Stimulated activated CD8-positive, alpha-beta memory T cell treated with anti-CD3 and anti-CD28 coated beads, Interleukin-2, amount 100 ng/mL, for 1 hour (primary cell): ENCODE data around the gene CBX3.
A peak's percentile ranks its signal among the peaks of the same experiment; 100 is the strongest.
"Not testable (repeated sequence)": the region's sequence is repeated elsewhere in the genome, so short reads cannot be mapped to it uniquely, and the experiment has no call there.

Experiments used
- DNase-seq, 2 donors: peaks; one replicate each; pipeline ENCODE4 v3.0.0-alpha.2; 2020; ENCODE audit warnings: low read depth in 2 of 2

The CBX3 gene

GRCh38 chr7:26201247-26202018 is at the start of gene CBX3:
Gene CBX3, plus strand, starts transcription at chr7:26201745. Its CDS starts 1,254 bp downstream, at chr7:26202999.
- DNase-seq = peak; percentile 78 to 80

GRCh38 chr7:26151953-26152781 is 49.4 kb upstream of the CBX3 start, which contains the start of gene NFE2L3:
Gene NFE2L3, plus strand, starts transcription at chr7:26152198. Its CDS starts 301 bp downstream, at chr7:26152499.
- DNase-seq = peak; percentile 50 to 68

GRCh38 chr7:26152782-26153240 is 48.7 kb upstream of the CBX3 start:
- DNase-seq = not testable (repeated sequence)

- DNase-seq = no peak
Observed at GRCh38 chr7:26153241-26153822, 48.2 kb upstream of the CBX3 start.

- no peak for DNase-seq
Observed at GRCh38 chr7:26153823-26154783, 47.4 kb upstream of the CBX3 start.

GRCh38 chr7:26155531-26156375 is 45.8 kb upstream of the CBX3 start:
- no peak for DNase-seq

- DNase-seq = no peak
Observed at GRCh38 chr7:26156451-26157420, 44.8 kb upstream of the CBX3 start.

- DNase-seq = no peak
Observed at GRCh38 chr7:26157520-26158105, 43.9 kb upstream of the CBX3 start.

GRCh38 chr7:26159243-26159642 is 42.3 kb upstream of the CBX3 start:
- no peak for DNase-seq

- DNase-seq = no peak
Observed at GRCh38 chr7:26160896-26161295, 40.6 kb upstream of the CBX3 start.

- no peak for DNase-seq
Observed at GRCh38 chr7:26162431-26162830, 39.1 kb upstream of the CBX3 start.

- DNase-seq = not testable (repeated sequence)
Observed at GRCh38 chr7:26163804-26164203, 37.7 kb upstream of the CBX3 start.

GRCh38 chr7:26165950-26166683 is 35.4 kb upstream of the CBX3 start:
- DNase-seq = no peak

GRCh38 chr7:26166684-26167266 is 34.8 kb upstream of the CBX3 start:
- no peak for DNase-seq

GRCh38 chr7:26167303-26167934 is 34.1 kb upstream of the CBX3 start:
- DNase-seq = no peak

- no peak for DNase-seq
Observed at GRCh38 chr7:26168458-26169023, 33.0 kb upstream of the CBX3 start.

- no peak for DNase-seq
Observed at GRCh38 chr7:26169271-26169670, 32.3 kb upstream of the CBX3 start.
